ENCODE results near the gene PLAC1.

The PLAC1 gene

GRCh38 chrX:134658002-134658759 is at the start of gene PLAC1:
TSS of gene PLAC1 (minus strand) at chrX:134658471. CDS start at chrX:134566682, 91,789 bp downstream.
- in situ Hi-C loops (cut with MboI; ENCODE audit: low sequenced_read_pairs) = no loop called here

- in situ Hi-C loops (cut with MboI; ENCODE audit: low sequenced_read_pairs) = no loop called here
Measured at GRCh38 chrX:134706138-134706537, 47.9 kb upstream of the PLAC1 start.

- in situ Hi-C loops (cut with MboI; ENCODE audit: low sequenced_read_pairs) = no loop called here
Measured at GRCh38 chrX:134695999-134696398, 37.7 kb upstream of the PLAC1 start.

GRCh38 chrX:134694333-134695322 is 36.4 kb upstream of the PLAC1 start:
- in situ Hi-C loops (cut with MboI; ENCODE audit: low sequenced_read_pairs) = no loop called here

GRCh38 chrX:134693644-134694043 is 35.4 kb upstream of the PLAC1 start:
- in situ Hi-C loops (cut with MboI; ENCODE audit: low sequenced_read_pairs) = no loop called here

- in situ Hi-C loops (cut with MboI; ENCODE audit: low sequenced_read_pairs) = no loop called here
Measured at GRCh38 chrX:134692990-134693389, 34.7 kb upstream of the PLAC1 start.

GRCh38 chrX:134692233-134692632 is 34.0 kb upstream of the PLAC1 start:
- in situ Hi-C loops (cut with MboI; ENCODE audit: low sequenced_read_pairs) = no loop called here

GRCh38 chrX:134691453-134691852 is 33.2 kb upstream of the PLAC1 start:
- in situ Hi-C loops (cut with MboI; ENCODE audit: low sequenced_read_pairs) = no loop called here

GRCh38 chrX:134688839-134689238 is 30.6 kb upstream of the PLAC1 start:
- in situ Hi-C loops (cut with MboI; ENCODE audit: low sequenced_read_pairs) = no loop called here

GRCh38 chrX:134688031-134688823 is 30.0 kb upstream of the PLAC1 start:
- in situ Hi-C loops (cut with MboI; ENCODE audit: low sequenced_read_pairs) = no loop called here

GRCh38 chrX:134685668-134686067 is 27.4 kb upstream of the PLAC1 start:
- in situ Hi-C loops (cut with MboI; ENCODE audit: low sequenced_read_pairs) = no loop called here

- in situ Hi-C loops (cut with MboI; ENCODE audit: low sequenced_read_pairs) = no loop called here
Measured at GRCh38 chrX:134684956-134685355, 26.7 kb upstream of the PLAC1 start.

GRCh38 chrX:134683351-134684005 is 25.2 kb upstream of the PLAC1 start:
- in situ Hi-C loops (cut with MboI; ENCODE audit: low sequenced_read_pairs) = no loop called here

GRCh38 chrX:134682081-134682480 is 23.8 kb upstream of the PLAC1 start:
- in situ Hi-C loops (cut with MboI; ENCODE audit: low sequenced_read_pairs) = no loop called here

GRCh38 chrX:134679644-134680043 is 21.4 kb upstream of the PLAC1 start:
- in situ Hi-C loops (cut with MboI; ENCODE audit: low sequenced_read_pairs) = no loop called here

- in situ Hi-C loops (cut with MboI; ENCODE audit: low sequenced_read_pairs) = no loop called here
Measured at GRCh38 chrX:134679221-134679620, 20.9 kb upstream of the PLAC1 start.

GRCh38 chrX:134677332-134677731 is 19.1 kb upstream of the PLAC1 start:
- in situ Hi-C loops (cut with MboI; ENCODE audit: low sequenced_read_pairs) = no loop called here

GRCh38 chrX:134676436-134676835 is 18.2 kb upstream of the PLAC1 start:
- in situ Hi-C loops (cut with MboI; ENCODE audit: low sequenced_read_pairs) = no loop called here

GRCh38 chrX:134673123-134673522 is 14.9 kb upstream of the PLAC1 start:
- in situ Hi-C loops (cut with MboI; ENCODE audit: low sequenced_read_pairs) = no loop called here

- in situ Hi-C loops (cut with MboI; ENCODE audit: low sequenced_read_pairs) = no loop called here
Measured at GRCh38 chrX:134672101-134672500, 13.8 kb upstream of the PLAC1 start.
